Fibroblast of skin of left biceps (primary cell): ENCODE results near the gene SPECC1.
A peak's percentile ranks its signal among the peaks of the same experiment; 100 is the strongest.
"Not testable (repeated sequence)": the region's sequence is repeated elsewhere in the genome, so short reads cannot be mapped to it uniquely, and the experiment has no call there.

Experiments
- DNase-seq, 2 experiments: peaks; one replicate each; pipeline ENCODE4 v3.0.0-alpha.2; 2013; ENCODE audit warnings: low read depth in 2 of 2

Gene SPECC1

GRCh38 chr17:20010936-20011335 lies 1.8 kb downstream of the SPECC1 start:
- DNase-seq, result no peak

- DNase-seq, result no peak
Observed at GRCh38 chr17:20012017-20012536, 2.9 kb downstream of the SPECC1 start.

DNA sequence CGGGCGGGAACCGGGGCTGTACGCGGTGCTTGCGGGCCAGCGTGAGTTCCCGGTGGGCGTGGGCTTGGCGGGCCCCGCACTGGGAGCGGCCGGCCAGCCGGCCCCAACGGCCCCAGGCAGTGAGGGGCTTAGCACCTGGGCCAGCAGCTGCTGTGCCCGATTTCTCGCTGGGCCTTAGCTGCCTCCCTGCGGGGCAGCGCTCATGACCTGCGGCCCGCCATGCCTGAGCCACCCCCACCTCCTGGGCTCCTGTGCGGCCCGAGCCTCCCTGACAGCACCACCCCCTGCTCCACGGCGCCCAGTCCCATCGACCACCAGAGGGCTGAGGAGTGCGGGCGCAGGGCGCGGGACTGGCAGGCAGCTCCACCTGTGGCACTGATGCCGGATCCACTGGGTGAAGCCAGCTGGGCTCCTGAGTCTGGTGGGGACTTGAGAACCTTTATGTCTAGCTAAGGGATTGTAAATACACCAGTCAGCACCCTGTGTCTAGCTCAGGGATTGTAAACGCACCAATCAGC lies 7.4 kb downstream of the SPECC1 start:
- not testable (repeated sequence) for DNase-seq

GRCh38 chr17:20022701-20023100 lies 13.5 kb downstream of the SPECC1 start:
- DNase-seq, result no peak

GRCh38 chr17:20026960-20027359 lies 17.8 kb downstream of the SPECC1 start:
- no peak for DNase-seq

- no peak for DNase-seq
Observed at GRCh38 chr17:20028443-20028842, 19.3 kb downstream of the SPECC1 start.

GRCh38 chr17:20032636-20033035 lies 23.5 kb downstream of the SPECC1 start:
- DNase-seq, result no peak

- DNase-seq, result no peak
Observed at GRCh38 chr17:20033415-20033814, 24.3 kb downstream of the SPECC1 start.

GRCh38 chr17:20035501-20035900 lies 26.3 kb downstream of the SPECC1 start:
- no peak for DNase-seq

GRCh38 chr17:20037286-20037685 lies 28.1 kb downstream of the SPECC1 start:
- DNase-seq, result not testable (repeated sequence)

GRCh38 chr17:20039037-20039436 lies 29.9 kb downstream of the SPECC1 start:
- no peak for DNase-seq

DNA sequence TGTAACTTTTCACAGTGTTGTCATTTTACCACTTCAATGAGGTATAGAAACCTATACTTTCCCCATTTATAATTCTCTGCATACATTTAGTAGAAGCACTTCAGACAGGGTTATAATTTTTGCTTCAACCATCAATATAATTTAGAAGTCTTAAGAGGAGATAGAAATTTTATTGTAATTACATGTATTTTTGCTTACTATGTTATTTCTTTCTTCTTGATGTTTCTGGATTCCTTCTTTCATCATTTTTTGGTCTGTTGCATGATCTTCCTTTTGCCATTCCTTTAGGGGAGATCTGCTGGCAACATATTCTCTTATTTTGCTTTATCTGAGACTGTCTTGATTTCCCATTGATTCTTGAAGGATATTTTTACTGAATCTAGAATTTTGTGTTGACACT lies 31.1 kb downstream of the SPECC1 start:
- no peak for DNase-seq

- DNase-seq, result no peak
Observed at GRCh38 chr17:20043021-20043420, 33.9 kb downstream of the SPECC1 start.

DNA sequence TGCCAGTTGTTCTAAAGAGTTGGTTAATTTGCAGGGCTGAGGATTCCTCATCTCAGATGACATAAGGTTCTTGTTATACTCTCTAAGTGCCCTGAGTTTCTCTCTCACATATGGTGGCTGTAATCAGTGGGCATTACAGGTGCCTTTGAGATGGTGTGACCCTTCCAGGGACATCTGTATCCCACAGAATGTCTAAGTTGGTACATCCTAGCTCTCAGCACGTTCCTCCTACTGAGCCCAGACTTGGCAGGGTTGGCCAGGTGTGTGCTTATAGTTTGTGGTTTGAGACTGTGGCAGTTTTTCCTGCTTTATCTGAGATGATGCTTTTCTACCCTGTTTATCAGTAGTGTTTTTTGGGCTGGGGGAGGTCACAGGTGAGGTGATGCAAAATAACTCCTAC lies 36.3 kb downstream of the SPECC1 start:
- no peak for DNase-seq

GRCh38 chr17:20046629-20047028 lies 37.5 kb downstream of the SPECC1 start:
- DNase-seq, result no peak

DNA sequence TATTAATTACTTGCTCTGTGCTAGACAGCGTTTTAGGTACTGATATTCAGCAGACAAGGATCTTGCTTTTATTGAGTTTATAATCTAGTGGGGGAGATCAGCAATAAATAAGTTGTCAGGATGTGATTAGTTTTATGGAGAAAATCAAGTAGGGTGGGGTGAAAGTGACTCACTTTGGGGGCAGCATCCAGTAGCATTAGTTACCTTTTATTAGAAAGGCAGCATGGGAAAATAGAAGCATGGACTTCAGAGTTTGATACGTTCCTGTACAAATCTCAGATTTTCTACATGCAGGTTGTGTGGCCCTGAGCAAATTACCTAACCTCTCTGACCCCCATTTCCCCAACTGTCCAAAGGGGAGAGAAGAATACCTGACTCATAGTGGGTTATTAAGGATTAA lies 42.5 kb downstream of the SPECC1 start:
- DNase-seq, result no peak

- no peak for DNase-seq
Observed at GRCh38 chr17:20053361-20053964, 44.3 kb downstream of the SPECC1 start.

- DNase-seq, result no peak
Observed at GRCh38 chr17:20059728-20060188, 50.6 kb downstream of the SPECC1 start.

- DNase-seq, result peak; percentile 67 to 70
Observed at GRCh38 chr17:20063665-20064648, 54.8 kb downstream of the SPECC1 start.

- DNase-seq, result peak; percentile 68 to 69
Observed at GRCh38 chr17:20066253-20066652, 57.1 kb downstream of the SPECC1 start.

DNA sequence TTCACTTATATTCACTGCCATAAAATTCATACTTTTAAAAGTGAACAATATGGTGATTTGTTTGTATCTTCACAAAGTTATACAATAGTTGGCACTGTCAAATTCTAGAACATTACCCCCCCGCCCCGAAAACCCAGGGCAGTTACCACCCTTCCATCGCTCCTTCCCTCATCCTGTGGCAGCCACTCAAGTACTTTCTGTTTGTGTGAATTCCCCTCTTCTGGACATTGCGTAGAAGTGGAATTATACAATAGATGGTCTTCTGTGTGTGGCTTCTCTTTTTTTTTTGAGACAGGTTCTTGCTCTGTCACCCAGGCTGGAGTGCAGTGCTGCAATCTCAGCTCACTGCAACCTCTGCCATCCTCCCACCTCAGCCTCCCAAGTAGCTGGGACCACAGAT lies 58.6 kb downstream of the SPECC1 start:
- no peak for DNase-seq

GRCh38 chr17:20068445-20068844 lies 59.3 kb downstream of the SPECC1 start:
- DNase-seq, result no peak
